Gastroesophageal sphincter (tissue), 3 donors: ENCODE data around the gene ARMC12.

Source experiments
- EP300 ChIP-seq: sonication (generic); formaldehyde crosslinking; IDR thresholded peaks from one replicate; pipeline ENCODE4 v1.6.1; 2017; ENCODE audit warnings: antibody characterized with exemption, mild to moderate bottlenecking
- POLR2A ChIP-seq, 2 donors: fragments of 450-650 bp; IDR thresholded peaks; one replicate each; pipeline ENCODE4 v1.6.1; 2017; ENCODE audit warnings: antibody characterized with exemption in 2 of 2, mild to moderate bottlenecking in 2 of 2, moderate library complexity in 1 of 2
- POLR2AphosphoS5 ChIP-seq: sonication (generic); formaldehyde crosslinking; IDR thresholded peaks from one replicate; pipeline ENCODE4 v1.6.1; 2017; ENCODE audit warnings: antibody characterized with exemption
- TF ChIP-seq, protein P1 (sequence below), 4 experiments: fragments of 200-600 bp in 2 of 4; fragments of 450-650 bp in 2 of 4; sonication (generic) in 1 of 4; IDR thresholded peaks; one replicate each; pipeline ENCODE4 v1.5.1; 2017 to 2019; ENCODE audit warnings: antibody characterized with exemption in 4 of 4, mild to moderate bottlenecking in 2 of 4, moderate library complexity in 2 of 4

- TF ChIP-seq, protein P1, sequence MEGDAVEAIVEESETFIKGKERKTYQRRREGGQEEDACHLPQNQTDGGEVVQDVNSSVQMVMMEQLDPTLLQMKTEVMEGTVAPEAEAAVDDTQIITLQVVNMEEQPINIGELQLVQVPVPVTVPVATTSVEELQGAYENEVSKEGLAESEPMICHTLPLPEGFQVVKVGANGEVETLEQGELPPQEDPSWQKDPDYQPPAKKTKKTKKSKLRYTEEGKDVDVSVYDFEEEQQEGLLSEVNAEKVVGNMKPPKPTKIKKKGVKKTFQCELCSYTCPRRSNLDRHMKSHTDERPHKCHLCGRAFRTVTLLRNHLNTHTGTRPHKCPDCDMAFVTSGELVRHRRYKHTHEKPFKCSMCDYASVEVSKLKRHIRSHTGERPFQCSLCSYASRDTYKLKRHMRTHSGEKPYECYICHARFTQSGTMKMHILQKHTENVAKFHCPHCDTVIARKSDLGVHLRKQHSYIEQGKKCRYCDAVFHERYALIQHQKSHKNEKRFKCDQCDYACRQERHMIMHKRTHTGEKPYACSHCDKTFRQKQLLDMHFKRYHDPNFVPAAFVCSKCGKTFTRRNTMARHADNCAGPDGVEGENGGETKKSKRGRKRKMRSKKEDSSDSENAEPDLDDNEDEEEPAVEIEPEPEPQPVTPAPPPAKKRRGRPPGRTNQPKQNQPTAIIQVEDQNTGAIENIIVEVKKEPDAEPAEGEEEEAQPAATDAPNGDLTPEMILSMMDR (IDR thresholded peaks at IDR 0.05) = no peak
- no peak for TF ChIP-seq POLR2A (IDR thresholded peaks at IDR 0.05)
- no peak for TF ChIP-seq POLR2AphosphoS5
- TF ChIP-seq EP300 = no peak
These were observed 13.2 kb upstream of the ARMC12 start for GRCh38 chr6:35723587-35723986.
